Neural cell (in vitro differentiated cells): Measurements from ENCODE around the gene CHRNB4. TPM values are rescaled to one million over a fixed set of nuclear protein-coding genes. Genes with fewer than 3 reads are reported as not detected.

Source experiments
- H2AFZ ChIP-seq: fragments of 200-600, 300-800 bp; sonication (generic), shearing (Covaris generic); 2 replicates; pipeline ENCODE4 v1.6.0; 2014; ENCODE audit warnings: low read depth, mild to moderate bottlenecking, antibody characterized with exemption, low read length, moderate library complexity
- H3F3A ChIP-seq: fragments of 200-600 bp; shearing (Covaris generic); 2 replicates; pipeline ENCODE4 v1.6.1; 2016; ENCODE audit warnings: mild to moderate bottlenecking, moderate library complexity, mixed read lengths, antibody characterized with exemption, low read length; ENCODE audit not compliant: insufficient read depth, poor library complexity, severe bottlenecking
- H3K27ac ChIP-seq: fragments of 200-600, 300-800 bp; sonication (generic), shearing (Covaris generic); 2 replicates; pipeline ENCODE4 v1.5.1; 2014; ENCODE audit warnings: mild to moderate bottlenecking, low read length, moderate library complexity
- H3K27me3 ChIP-seq: fragments of 300-800, 200-600 bp; sonication (generic), shearing (Covaris generic); 2 replicates; pipeline ENCODE4 v1.6.0; 2014; ENCODE audit warnings: mild to moderate bottlenecking, low read depth, low read length, moderate library complexity; ENCODE audit not compliant: insufficient read depth
- H3K36me3 ChIP-seq: fragments of 300-800, 200-600 bp; sonication (generic), shearing (Covaris generic); 2 replicates; pipeline ENCODE4 v1.5.1; 2014; ENCODE audit warnings: mild to moderate bottlenecking, antibody characterized with exemption, low read length, moderate library complexity; ENCODE audit not compliant: insufficient read depth
- H3K4me2 ChIP-seq: fragments of 300-800, 200-600 bp; sonication (generic), shearing (Covaris generic); 2 replicates; pipeline ENCODE4 v1.6.0; 2014; ENCODE audit warnings: mild to moderate bottlenecking, low read length
- H3K4me3 ChIP-seq: fragments of 300-800, 200-600 bp; sonication (generic), shearing (Covaris generic); 2 replicates; pipeline ENCODE4 v1.5.1; 2014; ENCODE audit warnings: mild to moderate bottlenecking, low read length, moderate library complexity
- H3K79me2 ChIP-seq: fragments of 200-600 bp; shearing (Covaris generic); replicated peaks from 2 replicates; pipeline ENCODE4 v1.6.0; 2014; ENCODE audit warnings: mild to moderate bottlenecking, low read length, moderate library complexity; ENCODE audit not compliant: insufficient read depth
- H3K9ac ChIP-seq: fragments of 300-800, 200-600 bp; sonication (generic), shearing (Covaris generic); 2 replicates; pipeline ENCODE4 v1.6.1; 2016; ENCODE audit warnings: mild to moderate bottlenecking, low read length, mixed read lengths
- H3K9me2 ChIP-seq: fragments of 200-600 bp; shearing (Covaris generic); 2 replicates; pipeline ENCODE4 v1.6.1; 2016; ENCODE audit warnings: mild to moderate bottlenecking, low read length, mixed read lengths; ENCODE audit not compliant: insufficient read depth
- H3K9me3 ChIP-seq: fragments of 200-600, 300-800 bp; sonication (generic), shearing (Covaris generic); 2 replicates; pipeline ENCODE4 v1.6.1; 2016; ENCODE audit warnings: mild to moderate bottlenecking, mixed run types, low read length, moderate library complexity, mixed read lengths
- H4K20me1 ChIP-seq: fragments of 200-600 bp; shearing (Covaris generic); 2 replicates; pipeline ENCODE4 v1.6.1; 2016; ENCODE audit warnings: mild to moderate bottlenecking, mixed run types; ENCODE audit not compliant: insufficient read depth
- CTCF ChIP-seq: fragments of 450-650 bp; IDR thresholded peaks from 2 replicates; pipeline ENCODE4 v1.5.1; 2014; ENCODE audit warnings: antibody characterized with exemption, mild to moderate bottlenecking, moderate library complexity; ENCODE audit not compliant: poor library complexity, severe bottlenecking
- EP300 ChIP-seq: fragments of 450-650 bp; conservative IDR thresholded peaks from 2 replicates; pipeline ENCODE4 v1.6.1; 2014; ENCODE audit warnings: antibody characterized with exemption, mild to moderate bottlenecking, moderate library complexity; ENCODE audit not compliant: poor library complexity, severe bottlenecking
- EZH2 ChIP-seq: fragments of 200-600, 300-800 bp; shearing (Covaris generic), sonication (generic); IDR thresholded peaks from 2 replicates; pipeline ENCODE4 v1.6.1; 2014; ENCODE audit warnings: antibody characterized with exemption, low read length, borderline replicate concordance, mild to moderate bottlenecking; ENCODE audit not compliant: insufficient read depth, poor library complexity, severe bottlenecking
- MXI1 ChIP-seq: fragments of 450-650 bp; conservative IDR thresholded peaks from 2 replicates; pipeline ENCODE4 v1.6.1; 2014; ENCODE audit warnings: antibody characterized with exemption, mild to moderate bottlenecking; ENCODE audit not compliant: poor library complexity, severe bottlenecking
- POLR2AphosphoS5 ChIP-seq: IDR thresholded peaks from 2 replicates; pipeline ENCODE4 v1.6.1; 2012
- RAD21 ChIP-seq: fragments of 450-650 bp; conservative IDR thresholded peaks from 2 replicates; pipeline ENCODE4 v1.6.1; 2014; ENCODE audit warnings: antibody characterized with exemption, mild to moderate bottlenecking, moderate library complexity
- REST ChIP-seq: IDR thresholded peaks from 2 replicates; pipeline ENCODE4 v1.6.1; 2012; ENCODE audit warnings: borderline replicate concordance
- SMC3 ChIP-seq: fragments of 450-650 bp; conservative IDR thresholded peaks from 2 replicates; pipeline ENCODE4 v1.6.1; 2014; ENCODE audit warnings: antibody characterized with exemption, mild to moderate bottlenecking, moderate library complexity; ENCODE audit not compliant: poor library complexity
- TAF1 ChIP-seq: IDR thresholded peaks from 2 replicates; pipeline ENCODE4 v1.6.1; 2012; ENCODE audit warnings: low read depth
- polyA plus RNA-seq: library from polyadenylated mRNA; depleted of rRNA; stranded (reverse); fragments of >200 nt; gene quantifications from 2 replicates; pipeline ENCODE4 v1.2.3, GENCODE V29; 2014

The CHRNB4 gene
- polyA plus RNA-seq, 1 donor from 2014 or later, result not detected

- TF ChIP-seq CTCF, result no peak
These were observed 9.9 kb downstream of the CHRNB4 start (continued) for GRCh38 chr15:78630886-78631633.

- no peaks in the 10 kb centered on the region for H3K27me3 ChIP-seq
These were observed 11.3 kb downstream of the CHRNB4 start for GRCh38 chr15:78629716-78630065.

More at GRCh38 chr15:78629716-78630065, 11.3 kb downstream of the CHRNB4 start:
- Histone ChIP-seq H3K4me2 (no peak overlapping the region), H3K27ac (no peak overlapping the region), H4K20me1 (no peaks in the 10 kb centered on the region), H3K9me2 (no peaks in the 10 kb centered on the region), H3F3A (no peaks in the 10 kb centered on the region), H3K4me3 (no peak overlapping the region), H3K79me2 (no peaks in the 10 kb centered on the region), H2AFZ (no peak overlapping the region), H3K36me3 (no peaks in the 10 kb centered on the region), H3K9ac (no peak overlapping the region), H3K9me3 (no peaks in the 10 kb centered on the region)
- TF ChIP-seq REST (no peak), MXI1 (no peak), EP300 (no peak), RAD21 (no peak), EZH2 (no peak), SMC3 (no peak), POLR2AphosphoS5 (no peak), CTCF (no peak), TAF1 (no peak)
